ENCODE data around the gene FBXW8.

DNA sequence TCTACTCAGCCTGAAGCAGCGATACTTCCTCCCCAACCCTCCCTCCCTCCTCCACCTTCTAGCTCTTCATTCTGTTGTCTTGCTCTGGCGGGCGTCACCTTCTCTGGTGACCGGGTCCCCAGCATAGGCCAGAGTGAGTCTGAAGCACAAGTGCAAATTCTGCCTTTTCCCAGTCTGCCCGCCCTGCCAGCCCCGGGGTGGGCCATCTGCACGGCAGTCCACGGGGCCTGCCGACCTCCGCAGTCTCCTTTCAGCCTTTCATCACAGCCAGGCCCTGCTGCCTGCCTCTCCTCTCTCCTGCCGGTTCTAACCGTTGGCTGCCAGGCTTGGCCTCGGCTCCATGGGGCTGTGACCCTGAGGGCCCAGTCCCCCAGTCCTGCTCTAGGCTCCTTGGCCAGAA, 129.7 kb downstream of the FBXW8 start:
- TF ChIP-seq, protein P1, sequence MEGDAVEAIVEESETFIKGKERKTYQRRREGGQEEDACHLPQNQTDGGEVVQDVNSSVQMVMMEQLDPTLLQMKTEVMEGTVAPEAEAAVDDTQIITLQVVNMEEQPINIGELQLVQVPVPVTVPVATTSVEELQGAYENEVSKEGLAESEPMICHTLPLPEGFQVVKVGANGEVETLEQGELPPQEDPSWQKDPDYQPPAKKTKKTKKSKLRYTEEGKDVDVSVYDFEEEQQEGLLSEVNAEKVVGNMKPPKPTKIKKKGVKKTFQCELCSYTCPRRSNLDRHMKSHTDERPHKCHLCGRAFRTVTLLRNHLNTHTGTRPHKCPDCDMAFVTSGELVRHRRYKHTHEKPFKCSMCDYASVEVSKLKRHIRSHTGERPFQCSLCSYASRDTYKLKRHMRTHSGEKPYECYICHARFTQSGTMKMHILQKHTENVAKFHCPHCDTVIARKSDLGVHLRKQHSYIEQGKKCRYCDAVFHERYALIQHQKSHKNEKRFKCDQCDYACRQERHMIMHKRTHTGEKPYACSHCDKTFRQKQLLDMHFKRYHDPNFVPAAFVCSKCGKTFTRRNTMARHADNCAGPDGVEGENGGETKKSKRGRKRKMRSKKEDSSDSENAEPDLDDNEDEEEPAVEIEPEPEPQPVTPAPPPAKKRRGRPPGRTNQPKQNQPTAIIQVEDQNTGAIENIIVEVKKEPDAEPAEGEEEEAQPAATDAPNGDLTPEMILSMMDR (IDR thresholded peaks at IDR 0.05; ENCODE audit: insufficient read depth, low read length): no peak
- TF ChIP-seq POLR2AphosphoS5 (IDR thresholded peaks at IDR 0.05; ENCODE audit: low read depth) (no peak), SPI1 (IDR thresholded peaks at IDR 0.05; ENCODE audit: borderline replicate concordance, low read depth) (no peak)
- TF ChIP-seq, protein P2, sequence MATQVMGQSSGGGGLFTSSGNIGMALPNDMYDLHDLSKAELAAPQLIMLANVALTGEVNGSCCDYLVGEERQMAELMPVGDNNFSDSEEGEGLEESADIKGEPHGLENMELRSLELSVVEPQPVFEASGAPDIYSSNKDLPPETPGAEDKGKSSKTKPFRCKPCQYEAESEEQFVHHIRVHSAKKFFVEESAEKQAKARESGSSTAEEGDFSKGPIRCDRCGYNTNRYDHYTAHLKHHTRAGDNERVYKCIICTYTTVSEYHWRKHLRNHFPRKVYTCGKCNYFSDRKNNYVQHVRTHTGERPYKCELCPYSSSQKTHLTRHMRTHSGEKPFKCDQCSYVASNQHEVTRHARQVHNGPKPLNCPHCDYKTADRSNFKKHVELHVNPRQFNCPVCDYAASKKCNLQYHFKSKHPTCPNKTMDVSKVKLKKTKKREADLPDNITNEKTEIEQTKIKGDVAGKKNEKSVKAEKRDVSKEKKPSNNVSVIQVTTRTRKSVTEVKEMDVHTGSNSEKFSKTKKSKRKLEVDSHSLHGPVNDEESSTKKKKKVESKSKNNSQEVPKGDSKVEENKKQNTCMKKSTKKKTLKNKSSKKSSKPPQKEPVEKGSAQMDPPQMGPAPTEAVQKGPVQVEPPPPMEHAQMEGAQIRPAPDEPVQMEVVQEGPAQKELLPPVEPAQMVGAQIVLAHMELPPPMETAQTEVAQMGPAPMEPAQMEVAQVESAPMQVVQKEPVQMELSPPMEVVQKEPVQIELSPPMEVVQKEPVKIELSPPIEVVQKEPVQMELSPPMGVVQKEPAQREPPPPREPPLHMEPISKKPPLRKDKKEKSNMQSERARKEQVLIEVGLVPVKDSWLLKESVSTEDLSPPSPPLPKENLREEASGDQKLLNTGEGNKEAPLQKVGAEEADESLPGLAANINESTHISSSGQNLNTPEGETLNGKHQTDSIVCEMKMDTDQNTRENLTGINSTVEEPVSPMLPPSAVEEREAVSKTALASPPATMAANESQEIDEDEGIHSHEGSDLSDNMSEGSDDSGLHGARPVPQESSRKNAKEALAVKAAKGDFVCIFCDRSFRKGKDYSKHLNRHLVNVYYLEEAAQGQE (IDR thresholded peaks at IDR 0.05; ENCODE audit: insufficient replicate concordance, low read depth): no peak

Measured in HL-60 (cell line).